IMR-90 (cell line): Measurements from ENCODE around the gene GALNT4. TPM values are rescaled to one million over a fixed set of nuclear protein-coding genes. Genes with fewer than 3 reads are reported as not detected.

Experiments
- ATAC-seq: fragments of 200-7000 bp; cut with Tn5 transposase; 2 replicates; pipeline ENCODE4 v1.9.1; 2020; ENCODE audit warnings: low read depth, mild to moderate bottlenecking, moderate library complexity
- BruUV-seq: library from RNA; stranded (reverse); fragments of 400-500 nt; replicated peaks from 2 replicates; lab custom pipeline; 2021; lab: Mats Ljungman, UMichigan
- CTCF ChIA-PET: fragments of 300-600 bp; formaldehyde crosslinking; extraction: SDS; loops from one replicate; lab custom pipeline; 2021; ENCODE audit warnings: antibody characterized with exemption; lab: Yijun Ruan, JAX
- POLR2A ChIA-PET: fragments of 300-600 bp; sonication (Branson Sonifier 250); formaldehyde crosslinking; loops from one replicate; lab custom pipeline; 2022; ENCODE audit warnings: antibody characterized with exemption; ENCODE audit not compliant: unreplicated experiment; lab: Charles Lee
- DNase-seq: peaks from one replicate; pipeline ENCODE4 v3.0.0; 2013
- H2AFZ ChIP-seq: replicated peaks from 2 replicates; pipeline ENCODE3; 2013; ENCODE audit warnings: low read length, mild to moderate bottlenecking; ENCODE audit not compliant: poor library complexity
- H2AK5ac ChIP-seq: 2 replicates; pipeline ENCODE4 v1.6.1; 2013; ENCODE audit warnings: low read depth, low read length, inconsistent platforms
- H2AK9ac ChIP-seq: replicated peaks from 2 replicates; pipeline ENCODE3; 2013; ENCODE audit warnings: mild to moderate bottlenecking, low read depth, low read length, moderate library complexity; ENCODE audit not compliant: poor library complexity
- H2BK120ac ChIP-seq: 2 replicates; pipeline ENCODE4 v1.6.1; 2013; ENCODE audit warnings: low read depth, low read length, inconsistent platforms
- H2BK15ac ChIP-seq: 3 replicates; pipeline ENCODE4 v1.6.1; 2013; ENCODE audit warnings: low read depth, low read length, inconsistent platforms
- H2BK20ac ChIP-seq: 2 replicates; pipeline ENCODE4 v1.6.1; 2013; ENCODE audit warnings: low read depth, mild to moderate bottlenecking, inconsistent platforms, low read length, moderate library complexity
- H2BK5ac ChIP-seq: 2 replicates; pipeline ENCODE4 v1.6.1; 2013; ENCODE audit warnings: mild to moderate bottlenecking, low read depth, low read length, inconsistent platforms; ENCODE audit not compliant: poor library complexity, severe bottlenecking
- H3K14ac ChIP-seq: replicated peaks from 2 replicates; pipeline ENCODE4 v1.6.1; 2013; ENCODE audit warnings: low read depth, low read length, inconsistent platforms
- H3K18ac ChIP-seq: 2 replicates; pipeline ENCODE4 v1.6.1; 2013; ENCODE audit warnings: low read depth, low read length, control low read depth
- H3K23ac ChIP-seq: 2 replicates; pipeline ENCODE4 v1.6.1; 2013; ENCODE audit warnings: low read depth, low read length, inconsistent platforms
- H3K27ac ChIP-seq: 2 replicates; pipeline ENCODE4 v1.5.1; 2013; ENCODE audit warnings: mild to moderate bottlenecking, control low read depth, low read length; ENCODE audit not compliant: insufficient read depth
- H3K27me3 ChIP-seq: 2 replicates; pipeline ENCODE4 v1.6.1; 2013; ENCODE audit warnings: low read length; ENCODE audit not compliant: control insufficient read depth, insufficient read depth
- H3K36me3 ChIP-seq: 2 replicates; pipeline ENCODE4 v1.6.1; 2013; ENCODE audit warnings: low read length, mixed read lengths; ENCODE audit not compliant: control insufficient read depth, insufficient read depth
- H3K4ac ChIP-seq: 2 replicates; pipeline ENCODE4 v1.6.1; 2013; ENCODE audit warnings: low read depth, low read length, inconsistent platforms
- H3K4me1 ChIP-seq: 2 replicates; pipeline ENCODE4 v1.6.1; 2013; ENCODE audit warnings: low read length, mixed read lengths; ENCODE audit not compliant: control insufficient read depth, insufficient read depth
- H3K4me2 ChIP-seq: 2 replicates; pipeline ENCODE4 v1.6.1; 2013; ENCODE audit warnings: low read depth, mild to moderate bottlenecking, control low read depth, low read length, moderate library complexity
- H3K4me3 ChIP-seq: 2 replicates; pipeline ENCODE4 v1.5.1; 2013; ENCODE audit warnings: low read depth, mild to moderate bottlenecking, control low read depth, low read length, moderate library complexity; ENCODE audit not compliant: insufficient read depth
- H3K56ac ChIP-seq: 2 replicates; pipeline ENCODE4 v1.6.1; 2013; ENCODE audit warnings: low read length, inconsistent platforms; ENCODE audit not compliant: insufficient read depth; ENCODE audit errors: extremely low read depth
- H3K79me1 ChIP-seq, 2 experiments: 2 replicates each; pipeline ENCODE4 v1.6.1; 2013; ENCODE audit warnings: low read length in 2 of 2, inconsistent platforms in 1 of 2, low read depth in 1 of 2
- H3K9ac ChIP-seq: 2 replicates; pipeline ENCODE4 v1.6.1; 2013; ENCODE audit warnings: low read depth, low read length, control low read depth
- H3K9me1 ChIP-seq: 2 replicates; pipeline ENCODE4 v1.6.1; 2013; ENCODE audit warnings: low read length, inconsistent platforms; ENCODE audit not compliant: insufficient read depth
- H3K9me3 ChIP-seq: 2 replicates; pipeline ENCODE4 v1.6.1; 2013; ENCODE audit warnings: low read length; ENCODE audit not compliant: control insufficient read depth, insufficient read depth
- H4K20me1 ChIP-seq: 2 replicates; pipeline ENCODE4 v1.6.1; 2013; ENCODE audit warnings: low read length, inconsistent platforms; ENCODE audit not compliant: insufficient read depth
- H4K5ac ChIP-seq: 2 replicates; pipeline ENCODE4 v1.6.1; 2013; ENCODE audit warnings: mild to moderate bottlenecking, low read depth, low read length, control low read depth
- H4K8ac ChIP-seq, 2 experiments: 2 replicates each; pipeline ENCODE4 v1.6.1; 2013; ENCODE audit warnings: low read depth in 2 of 2, low read length in 2 of 2, control low read depth in 1 of 2, inconsistent platforms in 1 of 2
- H4K91ac ChIP-seq: 2 replicates; pipeline ENCODE4 v1.6.1; 2013; ENCODE audit warnings: low read depth, low read length, inconsistent platforms; ENCODE audit not compliant: insufficient read depth
- BHLHE40 ChIP-seq: fragments of 150-350 bp; IDR thresholded peaks from 2 replicates; pipeline ENCODE4 v1.6.1; 2016; ENCODE audit warnings: mild to moderate bottlenecking, low read depth, low read length
- CEBPB ChIP-seq: IDR thresholded peaks from 2 replicates; pipeline ENCODE4 v1.6.1; 2012; ENCODE audit warnings: low read depth, low read length, improper control_type of control experiment
- CHD1 ChIP-seq: IDR thresholded peaks from 2 replicates; pipeline ENCODE4 v1.6.1; 2012; ENCODE audit warnings: low read depth, low read length, improper control_type of control experiment
- CTCF ChIP-seq: conservative IDR thresholded peaks from 2 replicates; pipeline ENCODE4 v1.5.1; 2012; ENCODE audit warnings: mild to moderate bottlenecking, low read depth, low read length, improper control_type of control experiment
- ELK1 ChIP-seq: fragments of 150-350 bp; IDR thresholded peaks from 2 replicates; pipeline ENCODE4 v1.6.1; 2016; ENCODE audit warnings: low read depth, mild to moderate bottlenecking, low read length, moderate library complexity, borderline replicate concordance
- FOS ChIP-seq: fragments of 150-350 bp; IDR thresholded peaks from 2 replicates; pipeline ENCODE4 v1.6.1; 2016; ENCODE audit warnings: low read depth, low read length
- MAFK ChIP-seq: IDR thresholded peaks from 2 replicates; pipeline ENCODE4 v1.6.1; 2012; ENCODE audit warnings: low read depth, low read length, improper control_type of control experiment
- MAZ ChIP-seq: IDR thresholded peaks from 2 replicates; pipeline ENCODE4 v1.6.1; 2012; ENCODE audit warnings: low read depth, mild to moderate bottlenecking, low read length, improper control_type of control experiment, moderate library complexity, borderline replicate concordance
- MXI1 ChIP-seq: IDR thresholded peaks from 2 replicates; pipeline ENCODE4 v1.6.1; 2012; ENCODE audit warnings: low read depth, mild to moderate bottlenecking, low read length, moderate library complexity, borderline replicate concordance
- NFE2L2 ChIP-seq: fragments of 150-350 bp; IDR thresholded peaks from 2 replicates; pipeline ENCODE4 v1.6.1; 2016; ENCODE audit warnings: low read depth, mild to moderate bottlenecking, low read length
- POLR2A ChIP-seq: IDR thresholded peaks from 2 replicates; pipeline ENCODE4 v1.6.1; 2012; ENCODE audit warnings: mild to moderate bottlenecking, low read depth, low read length
- RAD21 ChIP-seq: IDR thresholded peaks from 2 replicates; pipeline ENCODE4 v1.6.1; 2012; ENCODE audit warnings: low read length, improper control_type of control experiment
- RCOR1 ChIP-seq: IDR thresholded peaks from 2 replicates; pipeline ENCODE4 v1.6.1; 2012; ENCODE audit warnings: mild to moderate bottlenecking, low read length, improper control_type of control experiment; ENCODE audit not compliant: insufficient replicate concordance
- RFX5 ChIP-seq: IDR thresholded peaks from 2 replicates; pipeline ENCODE4 v1.8.0; 2012; ENCODE audit warnings: low read depth, mild to moderate bottlenecking, low read length, moderate library complexity
- SMC3 ChIP-seq: fragments of 150-350 bp; IDR thresholded peaks from 2 replicates; pipeline ENCODE4 v1.6.1; 2016; ENCODE audit warnings: low read depth, mild to moderate bottlenecking, antibody characterized with exemption, low read length, moderate library complexity
- USF2 ChIP-seq: fragments of 150-350 bp; IDR thresholded peaks from 2 replicates; pipeline ENCODE4 v1.6.1; 2017; ENCODE audit warnings: mild to moderate bottlenecking, antibody characterized with exemption, low read length, low read depth
- WGBS, 2 experiments: methylation state at CpG; one replicate each; pipeline versions ENCODE4 v1.1.5 to v1.1.7; 2013; ENCODE audit warnings: missing lambda C conversion rate in 2 of 2; ENCODE audit not compliant: insufficient read length in 1 of 2; ENCODE audit errors: extremely low coverage in 2 of 2; 5-methylcytosine and 5-hydroxymethylcytosine counted together
- dilution Hi-C: fragments of 300-500 bp; cut with HindIII; formaldehyde crosslinking; loops from one replicate; pipeline ENCODE4 v1.14.3; 2018; ENCODE audit warnings: low sequenced_read_pairs; ENCODE audit not compliant: unreplicated experiment
- in situ Hi-C: fragments of 300-500 bp; cut with MboI; formaldehyde crosslinking; loops from 3 replicates; pipeline ENCODE4 v1.14.3; 2019; ENCODE audit warnings: low sequenced_read_pairs, inconsistent platforms, mixed read lengths
- intact Hi-C: fragments of 100-400 bp; cut with micrococcal nuclease; formaldehyde crosslinking; loops from 2 replicates; pipeline ENCODE4 v1.10.0; 2022
- polyA plus RNA-seq, 3 experiments: library from polyadenylated mRNA; depleted of rRNA; stranded (reverse); fragments of >200 nt; gene quantifications; 2 replicates each; pipeline ENCODE4 v1.2.3, GENCODE V29; 2012; ENCODE audit warnings: low replicate concordance in 1 of 3
- total RNA-seq: library from RNA; depleted of rRNA; stranded (reverse); fragments of >200 nt; gene quantifications from 2 replicates; pipeline ENCODE4 v1.2.3, GENCODE V29; 2012

GALNT4 gene
- total and polyA plus RNA-seq, 2 of the 4 experiments (the other 2 are of a cell fraction): 2.6 to 9.0 TPM

- H3K4me3 ChIP-seq: no peak overlapping the region
- POLR2A ChIA-PET: no interaction called here
- no peak overlapping the region for H2AK9ac ChIP-seq
- no peak overlapping the region for H3K27ac ChIP-seq
- no peak overlapping the region for H3K56ac ChIP-seq
- H2BK5ac ChIP-seq: no peak overlapping the region
- H3K9me1 ChIP-seq: no peaks in the 10 kb centered on the region
- no peak overlapping the region for H4K5ac ChIP-seq
- H3K14ac ChIP-seq: no peak overlapping the region
- DNase-seq (no peak), ATAC-seq (no peak)
- no TSS peak for BruUV-seq
- no peaks in the 10 kb centered on the region for H3K79me1 ChIP-seq
- H3K18ac ChIP-seq: no peak overlapping the region
- in situ Hi-C loops: no loop called here
- H2BK15ac ChIP-seq: no peak overlapping the region
- H4K8ac ChIP-seq: no peak overlapping the region
- TF ChIP-seq MAZ: no peak
- no peak for TF ChIP-seq RCOR1
- no peak for TF ChIP-seq CTCF
- no peak for TF ChIP-seq NFE2L2
- no peak for TF ChIP-seq ELK1
- TF ChIP-seq RAD21: no peak
- no peak for TF ChIP-seq SMC3
- no peak for TF ChIP-seq RFX5
- no peak for TF ChIP-seq FOS
- TF ChIP-seq MXI1: no peak
- TF ChIP-seq MAFK: no peak
- TF ChIP-seq CHD1: no peak
- TF ChIP-seq BHLHE40: no peak
- no peak for TF ChIP-seq CEBPB
- TF ChIP-seq USF2: no peak
- TF ChIP-seq POLR2A: no peak
- H4K20me1 ChIP-seq: no peaks in the 10 kb centered on the region
- H2BK20ac ChIP-seq: no peak overlapping the region
- H3K23ac ChIP-seq: no peak overlapping the region
- dilution Hi-C loops: no loop called here
- H2AK5ac ChIP-seq: no peak overlapping the region
- H4K91ac ChIP-seq: no peak overlapping the region
- H3K27me3 ChIP-seq: no peaks in the 10 kb centered on the region
- H3K4me2 ChIP-seq: no peak overlapping the region
- no peak overlapping the region for H2AFZ ChIP-seq
- 100% methylated on average over 2 of the region's 3 CpGs; no CpG with 5 or more reads in 1 of the 2 experiments for WGBS, 2 experiments
- intact Hi-C loops: no loop called here
- H3K4me1 ChIP-seq: peaks cover 5% of the 10 kb centered on the region
- no peak overlapping the region for H3K4ac ChIP-seq
- CTCF ChIA-PET: no interaction called here
- H2BK120ac ChIP-seq: no peak overlapping the region
- H3K9ac ChIP-seq: no peak overlapping the region
- no peaks in the 10 kb centered on the region for H3K36me3 ChIP-seq
- H3K9me3 ChIP-seq: no peaks in the 10 kb centered on the region
Observed at GRCh38 chr12:89567691-89568239, 43.2 kb upstream of the GALNT4 start.
